ENCODE results near the gene C2orf81.
"Not testable (repeated sequence)": the region's sequence is repeated elsewhere in the genome, so short reads cannot be mapped to it uniquely, and the experiment has no call there.

Gene C2orf81

DNA sequence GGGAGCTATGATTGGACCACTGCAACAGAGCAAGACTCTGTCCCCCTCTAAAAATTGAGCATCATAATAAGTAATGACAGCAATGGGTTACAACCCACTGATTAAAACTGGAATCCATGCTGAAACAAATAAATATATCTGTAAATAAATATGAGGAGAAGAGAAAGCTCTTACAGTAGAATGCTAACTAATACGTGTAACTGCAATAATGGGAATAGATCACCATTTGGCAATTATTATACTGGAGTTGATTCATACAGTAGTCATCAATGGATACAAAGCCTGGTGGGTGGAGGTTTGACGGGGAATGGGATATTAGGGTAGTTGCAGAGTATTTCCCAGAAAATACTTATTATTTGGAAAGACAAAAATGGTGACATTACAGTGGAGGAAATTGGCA lies 27.4 kb upstream of the C2orf81 start:
- TF ChIP-seq, protein P1, sequence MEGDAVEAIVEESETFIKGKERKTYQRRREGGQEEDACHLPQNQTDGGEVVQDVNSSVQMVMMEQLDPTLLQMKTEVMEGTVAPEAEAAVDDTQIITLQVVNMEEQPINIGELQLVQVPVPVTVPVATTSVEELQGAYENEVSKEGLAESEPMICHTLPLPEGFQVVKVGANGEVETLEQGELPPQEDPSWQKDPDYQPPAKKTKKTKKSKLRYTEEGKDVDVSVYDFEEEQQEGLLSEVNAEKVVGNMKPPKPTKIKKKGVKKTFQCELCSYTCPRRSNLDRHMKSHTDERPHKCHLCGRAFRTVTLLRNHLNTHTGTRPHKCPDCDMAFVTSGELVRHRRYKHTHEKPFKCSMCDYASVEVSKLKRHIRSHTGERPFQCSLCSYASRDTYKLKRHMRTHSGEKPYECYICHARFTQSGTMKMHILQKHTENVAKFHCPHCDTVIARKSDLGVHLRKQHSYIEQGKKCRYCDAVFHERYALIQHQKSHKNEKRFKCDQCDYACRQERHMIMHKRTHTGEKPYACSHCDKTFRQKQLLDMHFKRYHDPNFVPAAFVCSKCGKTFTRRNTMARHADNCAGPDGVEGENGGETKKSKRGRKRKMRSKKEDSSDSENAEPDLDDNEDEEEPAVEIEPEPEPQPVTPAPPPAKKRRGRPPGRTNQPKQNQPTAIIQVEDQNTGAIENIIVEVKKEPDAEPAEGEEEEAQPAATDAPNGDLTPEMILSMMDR (conservative IDR thresholded peaks at IDR 0.05; ENCODE audit: low read length), result no peak
- DNase-seq (ENCODE audit: low read depth), result no peak
- H3K4me3 ChIP-seq (ENCODE audit: low read length), result no peak overlapping the region

DNA sequence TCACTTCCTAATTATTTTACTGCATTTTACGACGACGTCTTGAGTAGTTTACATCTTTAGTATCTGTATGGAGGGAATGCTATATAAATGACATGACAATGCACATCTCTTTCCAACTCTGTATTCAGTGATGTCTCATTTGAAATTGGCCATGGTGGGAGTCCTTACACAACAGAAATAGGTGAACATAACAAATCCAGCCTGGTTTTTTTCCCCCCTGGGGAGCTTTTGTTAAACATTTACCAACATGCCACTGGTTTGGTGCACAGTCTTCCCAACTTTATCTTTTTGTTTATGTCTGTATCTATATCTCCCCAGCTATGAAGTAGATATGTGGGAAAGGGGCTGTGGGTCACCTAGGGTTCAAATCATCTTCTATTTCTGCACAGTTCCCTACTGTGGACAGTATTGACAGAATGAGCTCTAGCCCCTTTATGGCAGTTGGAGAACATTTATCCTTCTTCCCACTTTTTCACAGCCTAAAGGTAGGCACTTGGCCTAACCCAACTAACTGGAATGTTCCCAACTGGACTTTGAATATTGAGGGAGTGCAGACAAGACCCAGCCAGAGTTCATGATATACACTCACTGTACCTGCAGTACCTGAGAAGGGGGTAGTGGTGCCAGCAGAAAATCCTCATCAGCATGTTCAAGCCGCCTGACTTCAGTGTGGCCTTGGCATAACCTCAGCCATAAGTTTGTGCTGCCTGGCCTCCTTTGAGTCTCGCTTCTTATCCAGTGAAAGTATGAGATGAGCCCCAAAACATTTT lies 26.0 kb upstream of the C2orf81 start:
- no peak for DNase-seq (ENCODE audit: low read depth)
- TF ChIP-seq, protein P1 (conservative IDR thresholded peaks at IDR 0.05; ENCODE audit: low read length), result no peak
- no peak overlapping the region for H3K4me3 ChIP-seq (ENCODE audit: low read length)

DNA sequence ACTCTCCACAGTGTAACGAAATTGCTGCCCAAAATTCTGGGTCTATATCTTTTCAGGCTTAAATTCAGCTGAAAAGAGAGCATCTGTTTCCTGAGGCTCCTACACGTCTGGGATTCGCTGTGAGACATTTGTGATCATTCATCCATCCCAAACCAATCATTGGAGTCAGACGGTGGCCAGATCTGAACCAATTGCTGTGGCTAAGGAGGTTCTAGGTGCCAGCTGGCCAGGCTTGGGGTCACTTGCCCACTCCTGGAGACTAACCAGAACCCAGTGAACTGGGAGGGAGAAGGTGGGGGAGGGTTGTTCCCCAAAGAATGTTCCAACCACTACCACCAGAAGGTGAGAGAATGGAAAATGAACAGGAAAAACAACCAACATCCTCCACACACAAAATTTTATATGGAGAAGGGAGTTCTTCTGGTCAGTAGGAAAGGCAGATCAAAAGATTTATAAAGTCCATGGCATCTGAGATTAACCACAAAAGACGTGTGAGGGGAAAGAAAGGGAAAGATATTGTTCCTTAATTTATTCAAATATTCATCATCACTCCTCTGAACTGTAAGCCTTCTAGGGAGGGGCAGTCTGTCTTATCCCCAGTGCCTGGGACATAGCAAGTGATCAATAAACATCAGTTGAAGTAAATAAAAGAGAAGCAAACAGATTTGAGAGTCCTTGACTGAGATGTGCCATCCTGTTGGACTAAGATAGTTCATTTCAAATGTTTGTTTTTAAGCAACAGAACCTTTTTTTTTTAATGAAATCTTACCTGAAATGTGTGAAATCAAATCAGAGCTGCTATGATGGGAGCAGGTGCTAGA lies 23.3 kb upstream of the C2orf81 start:
- H3K4me3 ChIP-seq (ENCODE audit: low read length), result no peak overlapping the region
- no peak for DNase-seq (ENCODE audit: low read depth)
- TF ChIP-seq, protein P1 (conservative IDR thresholded peaks at IDR 0.05; ENCODE audit: low read length), result no peak

DNA sequence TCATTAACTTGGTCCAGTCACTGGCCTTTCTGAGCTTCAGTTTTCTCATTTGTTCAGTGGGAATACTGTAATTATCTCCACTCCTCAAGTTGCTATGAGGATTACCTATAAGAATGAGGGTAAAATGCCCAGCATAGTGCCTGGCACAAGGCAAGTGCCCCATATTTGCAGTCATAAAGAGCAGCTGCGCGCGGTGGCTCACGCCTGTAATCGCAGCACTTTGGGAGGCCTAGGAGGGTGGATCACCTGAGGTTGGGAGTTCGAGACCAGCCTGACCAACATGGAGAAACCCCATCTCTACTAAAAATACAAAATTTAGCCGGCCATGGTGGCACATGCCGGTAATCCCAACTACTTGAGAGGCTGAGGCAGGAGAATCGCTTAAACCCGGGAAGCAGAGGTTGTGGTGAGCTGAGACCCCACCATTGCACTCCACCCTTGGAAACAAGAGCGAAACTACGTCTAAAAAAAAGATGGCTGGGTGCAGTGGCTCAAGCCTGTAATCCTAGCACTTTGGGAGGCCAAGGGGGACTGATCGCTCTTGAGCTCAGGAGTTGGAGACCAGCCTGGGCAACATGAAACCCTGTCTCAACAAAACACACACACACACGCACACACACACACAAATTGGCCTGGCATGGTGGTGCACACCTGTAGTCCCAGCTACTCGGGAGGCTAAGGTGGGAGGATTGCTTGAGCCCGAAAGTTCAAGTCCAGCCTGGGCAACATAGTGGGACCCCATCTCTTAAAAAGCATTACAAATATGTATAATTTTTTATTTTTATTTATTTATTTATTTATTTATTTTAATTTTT lies 21.3 kb upstream of the C2orf81 start:
- DNase-seq (ENCODE audit: low read depth); H3K4me3 ChIP-seq (ENCODE audit: low read length): not testable (repeated sequence)

DNA sequence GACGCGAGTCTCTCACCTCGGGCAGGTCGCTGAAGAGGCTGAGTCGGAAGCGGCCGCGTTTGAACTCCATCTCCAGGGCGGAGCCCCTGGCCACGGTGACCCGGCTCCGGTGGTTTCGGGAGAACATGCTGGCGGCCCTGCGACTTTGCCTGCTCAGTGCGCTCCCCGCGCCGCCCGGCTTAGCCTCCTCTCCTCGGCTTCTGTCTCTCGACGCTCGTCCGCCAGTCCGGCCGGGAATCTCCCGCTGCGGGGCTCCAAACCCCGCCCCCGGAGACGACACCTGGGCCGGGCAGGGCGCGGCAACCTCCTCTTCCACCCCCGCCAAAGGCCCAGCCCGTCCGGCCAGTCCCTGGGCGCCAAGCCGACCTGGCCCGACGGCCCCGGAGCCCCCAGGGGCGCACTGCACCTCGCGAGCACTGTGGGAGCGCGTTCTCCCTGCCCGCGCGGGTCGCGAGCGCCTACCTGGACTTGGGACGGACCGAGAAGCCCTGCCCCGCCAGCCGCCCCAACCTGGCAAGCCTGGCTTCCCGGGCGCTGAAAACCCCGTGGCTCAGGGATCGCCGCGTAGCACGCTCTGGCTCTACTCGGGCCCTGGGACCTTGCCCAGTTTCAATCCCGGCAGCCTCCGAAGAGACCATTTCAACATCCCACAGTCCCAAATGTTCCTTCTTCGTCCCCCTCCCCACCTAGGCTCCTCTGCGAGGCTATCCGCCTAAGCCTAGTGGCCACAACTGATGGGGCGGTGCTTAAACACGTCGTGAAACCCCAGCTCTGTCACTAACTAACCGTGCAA lies 20.5 kb upstream of the C2orf81 start, which contains the start of gene RTKN:
RTKN (minus strand) TSS at position 248 of the 793 bp plus-strand sequence; CDS start at position 127, 121 bp downstream.
- peak within 1 kb of the TSS; percentile 81 for H3K4me3 ChIP-seq (ENCODE audit: low read length)
- TF ChIP-seq, protein P1 (conservative IDR thresholded peaks at IDR 0.05; ENCODE audit: low read length), result no peak
- no peak for DNase-seq (ENCODE audit: low read depth)

DNA sequence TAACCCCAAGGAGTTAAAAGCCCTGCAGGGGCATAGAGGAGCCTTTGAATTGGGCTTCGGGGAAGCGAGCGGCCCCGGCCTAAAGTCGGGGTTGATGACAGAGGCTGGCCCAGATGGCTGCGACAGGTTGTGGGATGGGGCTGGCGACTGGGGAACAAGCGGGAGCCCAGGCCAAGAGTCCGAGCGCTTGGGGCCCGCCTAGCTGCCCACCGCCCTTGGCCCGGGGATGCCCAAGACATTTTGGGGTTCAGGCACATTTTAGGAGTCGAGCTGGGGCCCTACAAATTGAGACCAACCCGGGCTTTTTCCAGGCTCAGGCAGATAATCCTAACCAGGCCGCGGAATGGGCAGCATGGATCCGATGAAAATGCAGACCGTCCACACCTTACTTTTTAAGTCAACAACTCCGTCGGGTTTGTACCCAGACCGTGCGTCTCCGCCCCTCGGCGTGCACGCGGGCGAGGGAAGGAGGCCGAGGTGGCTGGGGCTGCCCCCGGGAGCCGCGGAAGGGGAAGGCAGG lies 19.8 kb upstream of the C2orf81 start:
- DNase-seq (ENCODE audit: low read depth), result no peak
- no peak overlapping the region for H3K4me3 ChIP-seq (ENCODE audit: low read length)
- TF ChIP-seq, protein P1 (conservative IDR thresholded peaks at IDR 0.05; ENCODE audit: low read length), result no peak
